SKM-1 (cell line): Measurements from ENCODE around the gene TAF6.

ENCODE experiments used
- DNase-seq: peaks from one replicate; lab custom pipeline; 2025; ENCODE audit not compliant: unreplicated experiment; lab: John Stamatoyannopoulos, UW

The TAF6 gene

GRCh38 chr7:100119072-100119969, at the start of gene TAF6, which contains the start of gene CNPY4:
Gene TAF6, minus strand, starts transcription at chr7:100119358. Its CDS starts 5,149 bp downstream, at chr7:100114209.
Gene CNPY4, plus strand, starts transcription at chr7:100119634. Its CDS starts 111 bp downstream, at chr7:100119745.
- DNase-seq: peak; percentile 83

- DNase-seq: no peak
These were observed 48.8 kb upstream of the TAF6 start for GRCh38 chr7:100167912-100168323.

GRCh38 chr7:100166970-100167911, 48.1 kb upstream of the TAF6 start:
- DNase-seq: no peak

DNA sequence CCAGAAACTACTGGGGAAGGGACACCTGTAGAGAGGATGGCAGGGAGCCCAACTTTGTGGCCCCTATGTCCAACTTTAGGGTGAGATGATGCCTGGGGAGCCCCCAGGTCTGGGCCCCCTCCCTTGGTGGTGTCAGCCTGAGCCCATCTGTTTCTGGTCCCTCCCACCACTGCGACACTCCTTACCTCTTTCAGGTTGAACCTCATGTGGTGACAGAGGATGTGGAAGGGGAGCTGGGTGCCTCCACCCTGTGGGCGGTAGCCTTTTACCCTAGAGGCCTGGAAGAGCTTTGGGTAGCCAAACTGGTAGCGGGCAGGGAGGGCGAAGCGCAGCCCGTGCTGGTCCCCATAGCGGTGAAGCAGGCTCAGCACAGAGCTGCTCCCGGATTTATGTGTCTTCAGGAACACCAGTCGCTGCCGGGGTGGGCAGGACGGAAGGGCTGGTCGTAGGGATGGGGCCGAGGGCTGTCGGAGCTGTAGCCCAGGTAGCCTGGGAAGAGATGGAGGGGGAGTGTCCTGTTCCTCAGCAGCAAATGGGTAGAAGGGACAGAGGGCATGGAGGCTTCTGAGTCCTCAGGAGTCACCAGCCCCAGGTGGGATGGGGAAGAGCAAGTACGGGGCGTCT, 47.3 kb upstream of the TAF6 start:
- DNase-seq: no peak

DNA sequence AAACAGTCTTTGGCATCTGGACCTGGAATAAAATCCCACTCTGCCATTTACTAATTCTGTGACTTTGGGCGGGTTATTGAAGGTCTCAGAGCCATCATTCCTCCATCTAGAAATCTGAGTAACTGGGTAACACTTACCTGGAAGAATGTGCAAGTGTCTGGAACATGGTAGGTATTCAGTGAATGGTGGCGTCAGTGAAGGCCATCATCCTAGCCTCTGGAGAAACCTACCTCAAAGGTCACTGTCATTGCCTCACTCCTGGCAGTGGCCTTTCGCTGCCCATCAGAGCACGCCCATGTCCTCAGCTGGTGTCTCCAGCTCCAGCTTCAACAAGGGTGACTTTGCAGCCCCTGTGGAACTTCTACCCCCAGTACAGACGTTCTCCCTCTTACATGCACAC, 44.7 kb upstream of the TAF6 start:
- DNase-seq: no peak

DNA sequence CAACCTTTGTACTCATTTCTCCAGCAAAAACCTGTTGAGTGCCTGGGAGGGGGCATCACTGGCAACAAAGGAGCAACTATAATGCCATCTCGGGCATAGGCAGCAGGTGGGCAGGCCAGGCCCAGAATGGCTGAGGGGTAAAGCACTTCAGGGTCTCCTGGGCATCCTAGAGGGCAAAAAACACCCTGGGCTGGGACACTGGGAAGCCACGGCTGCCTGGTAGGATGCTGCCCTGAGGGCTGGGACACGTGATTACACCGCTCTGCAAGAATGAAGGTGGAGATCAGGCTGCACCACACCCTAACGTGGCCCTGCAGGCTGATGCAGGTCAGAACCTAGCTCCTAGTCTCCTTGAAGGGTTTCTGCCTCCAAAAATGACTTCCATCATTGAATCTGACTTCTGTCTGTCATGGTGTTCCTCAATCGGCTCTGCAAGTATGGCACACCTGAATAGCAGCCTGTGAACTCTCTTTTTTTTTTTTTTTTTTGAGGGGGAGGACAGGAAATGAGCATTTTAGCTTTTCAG, 43.9 kb upstream of the TAF6 start:
- no peak for DNase-seq

DNA sequence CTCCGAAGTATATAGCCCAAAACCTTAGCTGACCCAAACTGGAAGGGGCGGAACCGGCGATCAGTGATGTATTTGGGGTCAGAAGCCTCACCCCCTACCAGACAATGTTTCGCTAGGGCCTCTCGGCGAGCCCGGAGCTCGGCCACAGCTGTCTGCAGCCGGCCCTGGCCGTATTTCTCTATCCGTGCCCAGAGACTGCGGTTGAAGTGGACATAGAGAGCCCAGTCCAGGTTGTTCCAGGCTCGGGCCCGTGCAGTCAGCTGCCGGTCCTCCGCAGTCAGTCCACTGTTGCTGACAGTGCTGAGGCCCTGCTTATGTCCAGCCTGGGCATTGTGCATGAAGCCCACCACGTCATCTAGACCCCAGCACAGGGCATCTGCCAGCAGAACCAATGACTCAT, 40.9 kb upstream of the TAF6 start:
- DNase-seq: no peak

GRCh38 chr7:100159099-100159623, 40.0 kb upstream of the TAF6 start:
- DNase-seq: no peak

GRCh38 chr7:100158229-100159098, 39.3 kb upstream of the TAF6 start, which contains the start of gene TRAPPC14:
Gene TRAPPC14, minus strand, starts transcription at chr7:100158723. Its CDS starts 224 bp downstream, at chr7:100158499.
- DNase-seq: peak; percentile 71

DNA sequence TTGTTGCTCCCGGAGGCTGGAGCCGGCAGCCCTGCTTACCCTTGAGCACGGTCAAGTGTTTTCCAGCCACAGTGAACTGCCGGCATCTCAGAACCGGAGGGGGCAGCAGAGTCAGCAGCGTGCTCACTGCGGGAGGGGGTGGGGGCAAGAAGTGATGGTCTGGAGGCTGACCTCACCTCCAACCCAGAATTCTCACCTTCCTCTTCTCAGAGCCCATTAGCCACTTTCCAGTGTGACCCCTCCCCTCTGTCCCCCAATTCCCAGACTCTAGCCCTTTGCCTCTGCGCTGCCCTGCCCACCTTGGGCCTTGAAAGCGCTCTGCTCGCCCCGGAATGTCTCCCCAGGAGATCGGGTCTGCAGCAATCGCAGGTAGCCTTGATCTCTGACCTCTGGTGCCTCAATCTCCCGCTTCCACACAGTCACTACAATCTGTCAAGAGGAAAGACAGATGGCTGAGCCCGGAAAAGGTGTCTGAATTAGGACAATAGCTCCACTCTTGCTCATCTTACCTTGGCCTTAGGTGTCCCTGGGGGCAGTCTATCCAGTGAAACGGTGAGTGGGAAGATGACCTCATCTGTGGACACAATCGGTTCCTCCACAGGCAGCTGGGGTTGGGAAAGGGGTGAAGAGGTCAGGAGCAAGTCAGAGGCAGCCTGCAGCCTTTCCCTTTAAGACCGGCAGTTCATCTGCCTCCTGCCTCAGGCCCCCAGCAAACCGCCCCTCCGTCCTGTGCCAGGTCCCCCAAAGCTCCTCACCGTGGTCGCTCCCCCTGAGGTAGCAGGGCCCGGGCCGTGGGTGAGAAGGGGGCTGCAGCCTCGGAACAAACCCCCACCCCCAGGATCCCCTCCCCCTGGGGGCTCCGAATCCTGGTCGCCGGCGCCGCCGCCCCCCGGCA, 38.4 kb upstream of the TAF6 start:
- DNase-seq: no peak

DNA sequence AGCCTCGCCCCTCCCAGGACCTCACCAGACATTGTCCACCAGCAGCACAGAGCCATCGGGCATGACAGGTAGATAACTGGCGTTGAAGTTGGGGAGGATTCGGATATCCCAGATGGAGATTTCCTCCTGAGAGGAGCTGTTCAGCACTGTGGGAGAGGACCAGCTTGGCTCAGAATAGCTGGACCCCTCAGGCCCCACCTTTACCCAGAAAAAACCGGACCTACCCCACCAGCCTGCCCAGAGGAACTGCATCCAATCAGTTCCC, 37.8 kb upstream of the TAF6 start:
- no peak for DNase-seq

GRCh38 chr7:100156331-100157068, 37.3 kb upstream of the TAF6 start:
- no peak for DNase-seq

DNA sequence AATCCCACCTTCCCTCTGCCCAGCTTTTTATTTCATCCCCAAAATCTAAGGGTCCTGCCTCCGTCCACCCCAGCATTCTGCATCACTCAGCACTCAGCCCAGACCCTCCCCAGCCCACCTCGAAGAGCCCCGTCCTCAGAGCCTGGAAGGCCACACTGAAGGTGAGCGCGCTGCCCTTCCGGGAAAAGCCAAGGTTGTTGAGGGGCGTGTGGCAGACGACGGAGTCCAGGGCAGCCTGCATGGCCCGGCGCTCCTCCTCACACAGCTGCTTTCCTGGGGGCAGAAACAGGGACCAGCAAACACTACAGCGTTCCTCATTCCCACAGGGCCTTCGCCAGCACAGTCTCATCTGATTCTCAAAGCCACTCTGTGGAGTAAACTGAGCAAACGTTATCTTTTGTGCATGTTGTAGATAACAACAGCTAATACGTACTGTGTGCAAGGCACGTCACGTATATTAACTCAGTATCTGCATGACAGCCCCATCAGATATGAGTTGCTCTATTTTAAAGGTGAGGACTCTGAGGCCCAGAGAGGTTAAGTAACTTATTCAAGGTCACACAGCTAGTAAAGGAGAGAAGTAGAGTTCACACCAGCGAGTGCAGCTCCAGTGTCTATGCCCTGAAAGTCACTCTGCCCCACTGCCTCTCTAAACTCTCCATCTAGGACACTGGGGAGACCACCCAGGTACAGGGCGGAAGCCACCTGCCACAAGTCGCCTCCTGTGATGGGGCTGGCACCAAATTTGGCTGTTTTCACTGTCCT, 36.6 kb upstream of the TAF6 start:
- DNase-seq: no peak

GRCh38 chr7:100154651-100155491, 35.7 kb upstream of the TAF6 start:
- no peak for DNase-seq

GRCh38 chr7:100153708-100154535, 34.8 kb upstream of the TAF6 start:
- DNase-seq: no peak
